Adipose tissue (tissue), 3 donors: Measurements from ENCODE around the gene TMEM259. TPM values are rescaled to one million over a fixed set of nuclear protein-coding genes. Genes with fewer than 3 reads are reported as not detected.
A peak's percentile ranks its signal among the peaks of the same experiment; 100 is the strongest.
"Not testable (repeated sequence)": the region's sequence is repeated elsewhere in the genome, so short reads cannot be mapped to it uniquely, and the experiment has no call there.

Source experiments
- H3K27ac ChIP-seq: one replicate; pipeline ENCODE4 v1.5.1; 2013; ENCODE audit warnings: low read depth, low read length
- WGBS, 3 donors: extraction: QIAGEN DNeasy Blood & Tissue Kit; methylation state at CpG; one replicate each; pipeline ENCODE4 v1.1.7; 2013; 5-methylcytosine and 5-hydroxymethylcytosine counted together
- polyA plus RNA-seq, 3 donors: library from polyadenylated mRNA; stranded (reverse); fragments of 200-250 nt; gene quantifications; one replicate each; pipeline ENCODE4 v1.2.3, GENCODE V29; 2013
- donor health status: healthy with polysubstance abuse.
- donor health status: Bipolar disorder and iron deficiency.
- donor health status: healthy.

Gene TMEM259
- polyA plus RNA-seq, 3 donors: 107 to 198 (median 126) TPM

DNA sequence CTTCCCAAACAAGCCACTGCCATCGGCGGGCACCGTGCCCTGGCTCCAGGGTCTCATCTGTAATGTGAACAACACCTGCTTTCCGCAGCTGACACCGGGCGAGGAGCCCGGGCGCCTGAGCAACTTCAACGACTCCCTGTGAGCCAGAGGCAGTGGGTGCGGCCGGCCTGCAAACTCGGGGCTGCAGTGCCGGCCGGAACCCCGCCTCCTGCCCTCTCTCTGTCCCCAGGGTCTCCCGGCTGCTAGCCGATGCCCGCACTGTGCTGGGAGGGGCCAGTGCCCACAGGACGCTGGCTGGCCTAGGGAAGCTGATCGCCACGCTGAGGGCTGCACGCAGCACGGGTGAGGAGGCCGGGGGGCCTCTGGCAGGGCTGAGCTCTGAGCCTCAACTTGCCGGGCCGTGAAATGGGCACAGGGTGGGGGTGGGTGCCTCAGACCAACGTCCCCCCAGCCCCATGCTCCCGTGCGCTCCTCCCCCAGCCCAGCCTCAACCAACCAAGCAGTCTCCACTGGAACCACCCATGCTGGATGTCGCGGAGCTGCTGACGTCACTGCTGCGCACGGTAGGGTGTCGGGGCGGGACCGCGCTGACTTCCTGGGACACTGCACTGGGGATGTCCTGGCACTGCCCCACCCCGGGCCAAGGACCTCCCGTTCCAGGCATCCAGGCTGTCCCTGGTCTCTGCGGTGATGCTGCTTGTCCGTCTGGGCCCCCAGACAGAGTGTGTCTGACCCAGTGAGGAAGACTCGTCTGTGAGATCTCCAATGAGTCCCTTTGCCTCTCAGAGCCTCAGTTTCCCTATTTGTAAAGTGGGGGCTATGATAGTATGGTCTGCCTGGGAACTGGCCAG lies 21.1 kb upstream of the TMEM259 start:
- H3K27ac ChIP-seq: no peak overlapping the region
- WGBS, 3 donors: 63 to 67% (median 66%) methylated on average over 37 to 43 of the region's 43 CpGs

DNA sequence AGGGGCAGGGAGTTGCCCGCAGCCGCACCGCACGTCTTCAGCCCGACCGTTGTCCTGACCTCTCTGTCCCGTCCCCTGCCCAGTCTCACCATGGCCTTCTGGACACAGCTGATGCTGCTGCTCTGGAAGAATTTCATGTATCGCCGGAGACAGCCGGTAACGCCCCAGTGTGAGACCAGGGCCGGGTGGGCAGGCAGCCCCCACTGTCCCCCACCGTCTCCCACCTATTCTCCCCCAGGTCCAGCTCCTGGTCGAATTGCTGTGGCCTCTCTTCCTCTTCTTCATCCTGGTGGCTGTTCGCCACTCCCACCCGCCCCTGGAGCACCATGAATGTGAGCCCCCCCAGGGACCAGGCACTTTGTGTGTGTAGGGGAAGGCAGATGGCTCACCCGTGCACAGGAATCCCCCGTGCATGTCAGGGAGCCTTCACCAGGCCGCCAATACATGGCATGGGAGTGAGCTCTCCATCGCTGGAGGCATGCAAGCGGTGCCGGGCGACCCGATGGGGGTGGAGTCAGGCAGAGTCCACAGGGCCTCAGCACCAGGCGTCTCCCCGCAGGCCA lies 20.4 kb upstream of the TMEM259 start:
- no peak overlapping the region for H3K27ac ChIP-seq
- WGBS, 3 donors: 27 to 43% (median 31%) methylated on average over 26 of the region's 26 CpGs

DNA sequence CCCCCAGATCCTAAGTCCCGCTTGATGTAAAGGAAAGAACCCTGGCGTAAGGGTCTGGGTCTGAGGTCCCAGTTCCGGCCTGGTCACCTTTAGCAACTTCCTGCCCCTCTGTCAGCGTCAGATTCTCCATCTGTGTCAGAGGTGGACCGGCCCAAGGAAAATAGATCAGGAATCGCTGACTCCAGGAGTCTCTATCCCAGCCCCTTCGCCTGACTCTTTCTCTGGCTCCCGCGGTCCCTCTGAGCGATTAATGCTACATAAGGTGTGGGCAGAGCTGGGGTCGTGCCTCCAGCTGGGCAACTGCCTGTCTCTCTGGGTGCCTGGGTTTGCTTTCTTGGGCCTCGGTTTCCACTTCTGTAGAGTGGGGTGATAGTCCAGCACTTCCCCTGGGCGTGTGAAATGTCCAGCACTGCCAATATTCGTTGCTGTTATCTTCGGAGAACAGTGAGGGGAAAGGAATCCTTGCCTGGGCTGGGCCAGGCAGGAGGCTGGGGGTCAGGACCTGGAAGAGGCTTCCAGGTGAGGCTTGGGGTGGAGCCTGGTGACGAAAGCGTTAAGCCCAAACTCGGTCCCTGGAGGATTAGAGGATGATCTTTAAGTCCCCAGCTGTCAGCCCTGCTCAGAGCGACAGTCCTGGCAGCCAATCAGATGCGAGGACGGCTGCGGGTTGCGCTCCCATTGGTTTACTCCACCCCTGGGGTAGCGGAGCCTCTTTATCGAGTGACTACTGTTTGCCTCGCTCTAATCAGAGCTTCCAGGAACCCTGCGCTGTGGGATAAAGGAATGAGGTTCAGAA lies 19.8 kb upstream of the TMEM259 start:
- 2 to 3% (median 2%) methylated on average over 27 of the region's 27 CpGs for WGBS, 3 donors
- H3K27ac ChIP-seq: no peak overlapping the region

DNA sequence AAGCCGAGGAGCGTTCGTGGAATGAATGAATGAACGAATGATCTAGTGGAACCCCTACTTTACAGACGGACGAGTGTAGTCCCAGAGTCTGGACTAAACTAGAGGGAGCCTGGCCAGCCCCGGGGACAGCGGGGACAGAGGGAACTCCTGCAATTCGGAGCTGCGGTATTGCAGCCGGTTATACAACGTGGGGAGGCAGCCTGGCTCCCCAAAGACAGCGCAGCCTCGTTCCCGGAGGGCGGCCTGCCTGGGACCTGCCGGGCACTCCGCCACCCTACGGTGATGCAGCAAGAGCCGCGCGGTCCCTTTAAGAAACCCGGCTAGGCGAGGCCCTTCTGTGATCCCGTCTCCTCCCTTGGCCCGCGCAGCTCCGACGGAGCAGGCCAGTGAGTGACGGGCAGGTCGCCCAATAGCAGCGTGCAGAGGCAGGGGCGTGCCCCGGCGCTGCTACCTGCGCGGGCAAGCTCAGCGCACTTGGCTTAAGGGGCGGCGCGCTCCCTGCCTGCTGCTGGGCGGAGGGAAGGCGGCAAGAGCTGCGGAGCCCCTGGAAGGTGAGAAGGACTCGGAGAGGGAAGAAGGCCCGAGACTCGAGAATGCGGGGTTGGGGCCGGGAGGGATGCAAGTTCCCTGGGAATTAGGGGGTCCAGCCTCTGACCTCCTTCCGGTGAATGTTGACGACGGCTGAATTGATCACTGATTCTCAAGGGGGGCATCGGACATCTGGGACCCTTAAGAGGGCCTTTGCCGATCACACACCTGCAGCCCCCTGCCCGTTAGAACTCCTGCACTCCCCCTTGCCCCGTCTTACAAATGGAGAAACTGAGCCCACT lies 18.9 kb upstream of the TMEM259 start, which contains the start of gene ABCA7:
Gene ABCA7, plus strand, starts transcription at position 462 of the 830 bp plus-strand sequence. CDS start 1,255 bp downstream, outside the sequence.
- WGBS, 3 donors: 2% methylated on average over 56 of the region's 56 CpGs
- H3K27ac ChIP-seq: no peak within 1 kb of the TSS

- WGBS, 3 donors: 68 to 70% (median 68%) methylated on average over 22 of the region's 22 CpGs
Observed at GRCh38 chr19:1038978-1039645, 18.2 kb upstream of the TMEM259 start.

DNA sequence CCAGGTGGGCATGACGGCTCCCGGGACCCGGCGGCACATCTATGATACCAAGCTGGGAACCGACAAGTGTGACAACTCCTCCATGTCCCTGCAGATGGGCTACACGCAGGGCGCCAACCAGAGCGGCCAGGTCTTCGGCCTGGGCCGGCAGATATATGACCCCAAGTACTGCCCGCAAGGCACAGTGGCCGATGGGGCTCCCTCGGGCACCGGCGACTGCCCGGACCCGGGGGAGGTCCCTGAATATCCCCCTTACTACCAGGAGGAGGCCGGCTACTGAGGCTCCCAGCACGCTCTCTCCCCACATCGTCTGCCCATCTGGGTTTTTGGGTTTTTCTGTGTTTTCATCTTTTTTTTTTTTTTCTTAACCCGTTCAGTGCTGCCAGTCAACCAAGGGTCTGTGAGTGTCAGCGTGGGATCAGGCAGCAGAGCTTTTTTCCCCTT lies 16.7 kb upstream of the TMEM259 start:
- no peak overlapping the region for H3K27ac ChIP-seq
- 55 to 76% (median 66%) methylated on average over 22 of the region's 22 CpGs for WGBS, 3 donors

More at GRCh38 chr19:1038978-1039645, 18.2 kb upstream of the TMEM259 start:
- H3K27ac ChIP-seq: no peak overlapping the region

DNA sequence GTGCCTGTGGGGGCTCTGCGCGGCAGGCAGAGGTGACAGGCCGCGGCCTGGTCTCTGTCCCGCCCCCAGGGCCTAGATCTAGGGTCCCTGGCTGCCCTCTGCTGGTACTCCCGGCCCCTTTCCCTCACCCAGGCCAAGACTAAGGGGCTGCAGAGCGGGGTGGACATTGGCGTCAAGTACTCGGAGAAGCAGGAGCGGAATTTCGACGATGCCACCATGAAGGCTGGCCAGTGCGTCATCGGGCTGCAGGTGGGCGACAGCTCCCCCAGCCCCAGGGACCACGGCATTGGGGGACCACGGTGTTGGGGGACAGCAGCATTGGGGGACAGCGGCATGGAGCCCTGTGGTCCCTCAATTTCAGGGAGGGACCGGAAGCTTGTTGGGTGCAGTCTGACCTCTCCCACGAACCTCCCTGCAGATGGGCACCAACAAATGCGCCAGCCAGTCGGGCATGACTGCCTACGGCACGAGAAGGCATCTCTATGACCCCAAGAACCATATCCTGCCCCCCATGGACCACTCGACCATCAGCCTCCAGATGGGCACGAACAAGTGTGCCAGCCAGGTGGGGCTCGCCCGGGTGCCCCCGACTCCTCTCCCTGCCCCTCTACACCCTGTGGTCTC lies 15.2 kb upstream of the TMEM259 start:
- no peak overlapping the region for H3K27ac ChIP-seq
- WGBS, 3 donors: 89 to 92% (median 90%) methylated on average over 26 to 29 of the region's 29 CpGs

GRCh38 chr19:1032264-1032867 lies 11.4 kb upstream of the TMEM259 start:
- 83 to 94% (median 92%) methylated on average over 20 of the region's 20 CpGs for WGBS, 3 donors
- no peak overlapping the region for H3K27ac ChIP-seq

- 2 to 4% (median 3%) methylated on average over 49 to 58 of the region's 58 CpGs for WGBS, 3 donors
- H3K27ac ChIP-seq: peak overlapping the region; percentile 73
Observed at GRCh38 chr19:1028062-1028926, 7.4 kb upstream of the TMEM259 start.

DNA sequence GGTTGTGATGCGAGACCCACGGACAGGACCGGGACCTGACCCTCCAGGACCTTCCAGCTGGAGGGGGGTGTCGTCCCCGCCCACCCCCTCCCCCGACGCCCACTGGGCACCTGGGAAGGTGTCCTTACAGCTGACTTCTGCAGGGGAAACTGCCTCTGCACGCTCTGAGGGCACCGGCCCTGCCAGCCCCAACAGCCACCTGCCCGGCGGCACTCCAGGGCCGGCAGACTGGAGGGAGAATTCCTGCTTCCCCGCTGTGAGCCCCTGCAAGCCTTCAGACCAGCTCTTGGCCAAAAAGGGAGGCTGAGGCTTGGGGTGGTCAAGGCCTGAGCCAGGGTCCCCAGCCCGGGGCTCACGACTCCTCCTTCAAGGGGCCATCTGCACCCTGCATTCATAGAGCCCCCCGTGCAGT lies 6.7 kb upstream of the TMEM259 start:
- peak overlapping the region; percentile 73 for H3K27ac ChIP-seq
- WGBS, 3 donors: 1 to 5% (median 5%) methylated on average over 15 to 16 of the region's 16 CpGs

DNA sequence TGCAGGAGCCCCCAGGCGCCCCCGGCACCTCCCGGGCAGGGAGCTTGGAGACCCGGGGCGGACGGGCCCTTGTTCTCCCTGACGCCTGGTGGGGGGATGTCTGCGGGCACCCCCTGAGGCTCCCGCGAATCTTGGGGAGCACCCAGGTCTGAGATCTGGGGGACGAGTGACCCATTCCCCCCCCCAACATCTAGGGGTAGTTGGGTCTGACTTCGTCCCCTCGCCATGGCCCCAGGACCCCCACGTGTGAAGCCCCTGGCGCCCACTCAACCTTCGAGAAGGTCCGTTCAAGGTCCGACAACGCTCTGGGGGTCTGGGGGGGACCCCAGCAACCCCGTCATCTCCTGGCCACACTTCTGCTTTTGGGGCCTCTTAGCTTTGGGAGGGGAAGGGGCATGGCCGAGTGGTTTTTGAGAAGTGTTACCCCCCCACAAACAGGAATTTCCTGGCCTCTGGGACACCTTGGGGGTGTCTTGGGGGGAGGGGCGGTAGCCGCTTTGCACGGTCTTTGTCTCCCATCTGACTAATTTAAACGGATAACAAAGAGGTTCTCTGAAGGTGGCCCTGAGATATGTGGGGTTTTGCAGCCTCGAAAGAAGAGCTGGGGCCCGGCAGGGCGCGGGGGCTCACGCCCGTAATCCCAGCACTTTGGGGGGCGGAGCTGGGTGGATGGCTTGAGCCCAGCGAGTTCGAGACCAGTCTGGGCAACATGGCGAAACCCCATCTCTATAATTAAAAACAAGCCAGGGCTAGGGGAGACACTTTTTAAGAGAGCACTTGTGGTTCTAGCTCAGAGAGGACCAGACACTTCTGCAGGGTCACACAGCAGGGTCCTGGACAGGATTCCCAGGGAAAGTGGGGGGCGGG lies 6.1 kb upstream of the TMEM259 start:
- 1 to 3% (median 1%) methylated on average over 36 of the region's 36 CpGs for WGBS, 3 donors

GRCh38 chr19:1025960-1026782 lies 5.2 kb upstream of the TMEM259 start, which contains the start of gene CNN2:
Gene CNN2 (plus strand): TSS chr19:1026608. CDS start chr19:1026662, 54 bp downstream.
- H3K27ac ChIP-seq: peak within 1 kb of the TSS; percentile 65
- WGBS, 3 donors: 5 to 9% (median 6%) methylated on average over 32 to 63 of the region's 63 CpGs

More for the DNA sequence above, 6.1 kb upstream of the TMEM259 start:
- peak overlapping the region; percentile 65 for H3K27ac ChIP-seq

DNA sequence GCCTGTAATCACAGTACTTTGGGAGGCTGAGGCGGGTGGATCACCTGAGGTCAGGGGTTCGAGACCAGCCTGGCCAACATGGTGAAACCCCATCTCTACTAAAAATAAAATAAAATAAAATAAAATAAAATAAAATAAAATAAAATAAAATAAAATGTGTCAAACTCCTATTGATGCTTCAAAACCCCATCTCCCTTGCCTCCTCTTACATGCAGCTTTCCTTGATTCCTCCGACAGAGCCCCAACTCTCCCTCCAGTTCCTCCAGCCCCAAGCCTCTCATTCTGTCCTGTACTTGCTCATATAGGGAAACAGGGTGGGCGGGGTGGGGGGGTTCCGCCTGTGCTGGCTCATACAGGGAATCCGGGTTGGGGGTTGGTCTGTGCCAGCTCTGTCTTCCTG lies 4.2 kb upstream of the TMEM259 start:
- WGBS, 3 donors: 85 to 89% (median 86%) methylated on average over 6 of the region's 6 CpGs
- not testable (repeated sequence) for H3K27ac ChIP-seq

GRCh38 chr19:1023883-1024188 lies 2.9 kb upstream of the TMEM259 start:
- WGBS, 3 donors: 79 to 89% (median 83%) methylated on average over 5 of the region's 5 CpGs
- H3K27ac ChIP-seq: not testable (repeated sequence)
